Bone marrow (tissue), 2 donors: ENCODE data around the gene RASSF8.

Experiments
- DNase-seq, 2 donors: peaks; one replicate each; lab custom pipeline; 2025; lab: John Stamatoyannopoulos, UW

Gene RASSF8

GRCh38 chr12:26028953-26029735, 70.7 kb downstream of the RASSF8 start:
- DNase-seq, result no peak

DNA sequence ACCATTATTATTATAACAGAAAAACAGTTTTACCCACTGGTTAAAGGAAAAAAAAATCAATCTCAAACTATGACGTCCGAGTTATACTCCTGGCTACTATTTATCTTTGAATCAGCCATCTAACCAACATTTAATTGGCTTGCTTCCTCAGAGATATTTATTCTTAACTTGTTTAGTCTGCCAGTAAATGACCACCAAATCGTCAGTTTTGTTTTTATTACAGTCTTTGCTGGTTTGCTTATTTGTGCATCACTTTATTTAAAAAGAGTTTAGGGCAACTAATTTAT, 71.2 kb downstream of the RASSF8 start:
- DNase-seq, result no peak

GRCh38 chr12:26030371-26030770, 71.9 kb downstream of the RASSF8 start:
- no peak for DNase-seq

DNA sequence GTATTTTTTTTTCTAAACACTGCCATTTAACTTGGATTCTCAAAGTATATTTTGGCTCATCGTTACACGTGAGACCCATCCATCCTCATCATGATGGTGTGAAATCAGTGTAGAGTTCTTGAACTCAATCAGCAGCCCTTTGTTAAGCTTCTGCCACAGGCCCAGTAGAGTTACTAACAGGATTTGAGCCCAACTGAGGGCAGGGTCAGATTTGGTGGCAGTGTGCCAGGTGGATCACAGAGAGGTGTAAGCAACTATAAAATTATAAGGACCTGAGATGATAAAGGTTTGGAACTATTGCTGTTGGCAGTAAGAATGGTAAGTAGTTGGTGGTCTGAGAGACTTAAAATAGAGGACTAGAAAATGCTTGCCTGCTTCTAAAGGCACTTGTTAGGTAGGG, 72.8 kb downstream of the RASSF8 start:
- no peak for DNase-seq

GRCh38 chr12:26031827-26032226, 73.3 kb downstream of the RASSF8 start:
- DNase-seq, result no peak

- DNase-seq, result no peak
Measured at GRCh38 chr12:26032290-26032689, 73.8 kb downstream of the RASSF8 start.

- no peak for DNase-seq
Measured at GRCh38 chr12:26032719-26033241, 74.3 kb downstream of the RASSF8 start.

DNA sequence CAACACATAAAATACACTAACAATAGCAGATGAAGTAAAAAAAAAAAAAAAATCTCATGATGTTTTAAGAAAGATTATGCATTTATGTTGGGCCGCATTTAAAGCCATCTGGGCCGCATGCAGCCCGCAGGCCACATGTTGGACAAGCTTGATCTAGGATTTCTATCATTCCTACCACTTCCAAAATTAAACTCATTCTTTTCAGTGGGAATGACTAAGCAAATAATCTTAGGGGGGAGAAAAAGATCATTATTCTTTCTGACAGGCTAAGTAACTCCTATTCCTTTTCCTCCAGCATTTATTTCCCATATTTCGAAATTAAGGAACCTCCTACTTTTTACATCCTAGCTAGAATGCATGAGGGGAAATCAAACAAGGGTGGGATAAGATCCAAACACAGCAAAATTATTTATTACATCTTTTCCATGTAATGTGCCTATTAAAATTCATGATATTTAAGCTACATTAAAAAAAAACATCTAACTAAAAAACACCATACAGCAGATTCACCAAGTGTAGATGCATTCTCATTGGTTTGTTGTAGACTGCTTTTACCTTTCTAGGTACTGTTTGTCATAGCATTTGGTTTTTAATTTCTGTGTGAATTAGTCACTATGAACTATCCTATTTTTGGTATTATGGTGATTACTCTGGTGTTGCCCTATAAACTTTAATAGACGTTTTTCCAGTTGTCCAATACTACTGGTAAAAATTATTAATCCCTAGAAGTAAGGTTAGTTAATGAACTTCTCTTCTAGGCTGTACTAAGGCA, 76.1 kb downstream of the RASSF8 start:
- DNase-seq, result no peak

GRCh38 chr12:26036877-26037276, 78.4 kb downstream of the RASSF8 start:
- DNase-seq, result no peak

DNA sequence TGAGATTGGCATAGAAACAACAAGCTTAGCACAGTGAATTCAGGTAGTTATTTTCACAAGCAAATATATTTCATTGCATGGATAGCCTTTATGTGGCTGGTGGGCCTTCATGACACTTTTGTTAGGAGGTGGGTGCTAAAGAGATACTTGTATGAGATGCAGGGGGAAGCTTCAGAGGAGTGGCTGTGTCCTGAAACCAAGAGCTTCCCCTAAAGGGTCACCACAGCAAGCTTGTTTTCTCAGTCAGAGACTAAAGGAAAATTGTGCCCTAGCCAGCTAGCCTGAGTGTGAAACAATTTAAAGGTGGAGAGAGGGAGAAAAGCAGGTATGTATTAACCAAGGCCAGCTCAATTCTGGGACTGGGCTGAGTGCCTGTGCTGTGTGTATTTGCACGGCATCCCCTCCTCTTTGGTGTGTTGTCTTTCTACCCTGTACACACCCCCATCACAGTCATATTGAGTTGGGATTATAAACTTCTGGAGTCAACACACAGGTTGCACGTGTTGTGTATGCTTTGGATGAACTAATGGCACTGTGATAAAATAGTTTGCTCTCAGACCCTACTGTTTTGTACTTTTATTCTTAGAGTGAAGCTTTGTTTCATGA, 79.2 kb downstream of the RASSF8 start:
- DNase-seq, result no peak

- no peak for DNase-seq
Measured at GRCh38 chr12:26042645-26043044, 84.2 kb downstream of the RASSF8 start.

DNA sequence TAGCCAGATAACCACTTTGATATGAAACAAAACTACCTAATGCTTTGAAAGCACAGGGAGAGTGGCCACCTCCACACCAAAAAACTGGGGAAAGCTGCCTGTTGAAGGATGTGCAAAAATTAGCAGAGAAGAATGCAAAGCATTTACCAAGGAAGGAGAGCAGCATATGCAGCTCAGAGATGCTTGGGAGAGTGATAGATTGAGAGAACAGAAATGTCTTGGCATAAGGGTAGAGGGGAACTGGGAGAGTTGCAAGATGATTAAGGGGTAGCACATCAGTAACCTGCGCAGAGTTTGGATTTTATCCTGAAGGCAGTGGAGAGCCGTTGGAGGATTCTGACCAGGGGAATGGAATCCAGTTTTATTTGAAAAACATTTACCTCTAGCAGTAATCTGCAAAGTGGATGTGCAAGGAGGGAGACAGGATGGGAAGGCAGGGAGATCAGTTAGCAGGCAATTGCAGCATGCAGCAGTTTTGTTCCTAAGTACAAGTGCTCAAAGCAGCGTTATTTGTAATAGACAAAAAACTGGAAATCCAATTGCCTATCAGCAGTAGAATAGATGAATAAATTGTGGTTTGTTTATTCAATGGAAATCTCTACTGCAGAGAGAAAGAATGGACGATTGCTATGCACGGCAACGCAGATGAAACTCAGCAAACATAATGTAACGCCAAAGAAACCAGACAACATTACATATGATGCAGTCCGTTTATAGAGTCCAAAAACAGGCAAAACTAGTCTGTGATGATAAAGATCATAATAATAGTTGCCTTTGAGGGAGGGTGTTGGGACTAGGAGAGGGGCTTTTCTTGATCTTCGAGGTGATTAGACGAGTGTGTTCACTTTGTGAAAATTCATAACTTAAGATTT, 84.9 kb downstream of the RASSF8 start:
- DNase-seq, result no peak

GRCh38 chr12:26044007-26044394, 85.5 kb downstream of the RASSF8 start:
- DNase-seq, result no peak

DNA sequence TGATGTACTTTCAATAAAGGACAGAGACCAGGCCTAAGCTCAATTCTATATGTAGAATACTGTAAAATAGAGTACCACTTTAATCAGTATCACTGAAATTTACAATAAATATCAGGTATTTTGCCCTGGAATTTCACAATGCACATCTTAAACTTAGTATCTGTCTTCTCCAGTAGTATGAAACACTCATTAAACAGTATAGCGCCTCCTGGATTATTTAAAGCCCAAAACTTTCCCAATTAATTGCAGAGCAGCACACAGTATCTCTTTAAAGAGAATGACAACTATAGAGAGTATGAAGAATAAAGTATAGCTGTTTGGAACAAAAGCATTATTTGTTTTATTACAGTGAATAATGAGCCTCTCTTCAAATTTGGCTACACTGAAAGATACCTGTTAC, 86.1 kb downstream of the RASSF8 start:
- DNase-seq, result no peak

DNA sequence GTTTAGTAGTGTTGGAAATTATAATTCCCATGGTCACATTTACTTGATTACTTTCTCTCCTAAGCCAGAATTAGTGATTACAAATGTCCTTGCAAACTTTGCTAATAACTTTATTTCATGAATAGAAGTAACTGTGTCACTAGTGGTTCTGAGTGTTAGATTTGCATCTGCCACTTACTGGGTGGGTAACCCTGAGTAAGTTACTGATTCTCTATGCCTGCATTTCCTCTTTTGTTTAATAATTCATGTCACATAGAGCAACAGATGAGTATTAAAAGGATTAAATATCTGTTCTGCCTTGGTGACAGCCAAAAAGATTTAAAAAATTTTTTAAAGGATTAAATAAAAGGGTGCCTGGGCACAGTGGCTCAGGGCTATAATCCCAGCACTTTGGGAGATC, 87.7 kb downstream of the RASSF8 start:
- no peak for DNase-seq

- DNase-seq, result no peak
Measured at GRCh38 chr12:26046906-26047305, 88.4 kb downstream of the RASSF8 start.

- DNase-seq, result no peak
Measured at GRCh38 chr12:26047401-26048226, 89.1 kb downstream of the RASSF8 start.

DNA sequence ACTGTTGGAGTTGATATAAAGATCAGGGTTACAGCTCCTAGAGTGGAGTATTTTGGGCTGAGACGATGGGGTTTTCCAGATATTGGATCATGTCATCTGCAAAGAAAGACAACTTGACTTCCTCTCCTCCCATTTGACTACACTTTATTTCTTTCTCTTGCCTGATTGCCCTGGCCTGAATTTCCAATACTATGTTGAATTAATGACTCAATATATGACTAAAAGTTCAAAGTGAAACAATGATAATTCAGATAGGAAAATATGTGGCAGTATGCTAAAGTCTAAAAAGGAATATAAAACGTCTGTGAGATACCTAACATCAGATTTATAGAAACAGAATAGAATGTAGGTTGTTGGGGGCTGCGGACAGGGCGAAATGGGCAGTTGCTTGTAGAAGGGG, 94.2 kb downstream of the RASSF8 start:
- DNase-seq, result no peak

GRCh38 chr12:26054383-26054782, 95.9 kb downstream of the RASSF8 start:
- DNase-seq, result no peak

- no peak for DNase-seq
Measured at GRCh38 chr12:26055087-26055486, 96.6 kb downstream of the RASSF8 start.

GRCh38 chr12:26056335-26056734, 97.9 kb downstream of the RASSF8 start:
- no peak for DNase-seq
